Neuronal stem cell (in vitro differentiated cells): Measurements from ENCODE around the gene GPR35.

Experiments
- DNase-seq: peaks from one replicate; pipeline ENCODE4 v3.0.0-alpha.2; 2013; ENCODE audit warnings: low spot score
- H2AFZ ChIP-seq: one replicate; pipeline ENCODE4 v1.6.1; 2013; ENCODE audit warnings: mild to moderate bottlenecking, low read length, inconsistent platforms
- H2AK5ac ChIP-seq: 2 replicates; pipeline ENCODE4 v1.6.1; 2013; ENCODE audit warnings: low read depth, mild to moderate bottlenecking, inconsistent platforms, low read length, moderate library complexity, mixed read lengths
- H2BK120ac ChIP-seq: 2 replicates; pipeline ENCODE4 v1.6.1; 2013; ENCODE audit warnings: low read depth, mild to moderate bottlenecking, inconsistent platforms, low read length, moderate library complexity, mixed read lengths
- H2BK12ac ChIP-seq: one replicate; pipeline ENCODE4 v1.6.1; 2013; ENCODE audit warnings: low read length, inconsistent platforms
- H2BK15ac ChIP-seq: 2 replicates; pipeline ENCODE4 v1.6.1; 2013; ENCODE audit warnings: mild to moderate bottlenecking, low read length, inconsistent platforms, mixed read lengths
- H2BK5ac ChIP-seq: one replicate; pipeline ENCODE4 v1.6.1; 2013; ENCODE audit warnings: inconsistent platforms, mild to moderate bottlenecking, low read length, moderate library complexity
- H3K14ac ChIP-seq: one replicate; pipeline ENCODE4 v1.6.1; 2013; ENCODE audit warnings: low read length, inconsistent platforms
- H3K18ac ChIP-seq: 2 replicates; pipeline ENCODE4 v1.6.1; 2013; ENCODE audit warnings: low read length, inconsistent platforms
- H3K23ac ChIP-seq: 2 replicates; pipeline ENCODE4 v1.6.1; 2013; ENCODE audit warnings: low read depth, mild to moderate bottlenecking, mixed read lengths, low read length, inconsistent platforms; ENCODE audit not compliant: poor library complexity
- H3K27ac ChIP-seq: replicated peaks from 3 replicates; pipeline ENCODE4 v1.5.1; 2013; ENCODE audit warnings: low read length, inconsistent platforms
- H3K27me3 ChIP-seq, 3 experiments: 2 replicates each; pipeline ENCODE4 v1.6.1; 2013; ENCODE audit warnings: low read length in 3 of 3, mild to moderate bottlenecking in 2 of 3, inconsistent platforms in 1 of 3, low read depth in 1 of 3, mixed read lengths in 1 of 3, moderate library complexity in 1 of 3; ENCODE audit not compliant: control insufficient read depth in 3 of 3, insufficient read depth in 3 of 3
- H3K36me3 ChIP-seq, 2 donors: replicated peaks in 1 of 2; 2 replicates each; pipeline ENCODE4 v1.6.1; 2013; ENCODE audit warnings: low read length in 2 of 2; ENCODE audit not compliant: control insufficient read depth in 2 of 2, insufficient read depth in 2 of 2
- H3K4ac ChIP-seq: 2 replicates; pipeline ENCODE4 v1.6.1; 2013; ENCODE audit warnings: inconsistent platforms, mild to moderate bottlenecking, low read length, moderate library complexity
- H3K4me1 ChIP-seq, 2 donors: 1 replicate in 1 of 2; 2 replicates in 1 of 2; pipeline ENCODE4 v1.6.1; 2013; ENCODE audit warnings: low read length in 2 of 2, low read depth in 1 of 2; ENCODE audit not compliant: control insufficient read depth in 2 of 2, insufficient read depth in 1 of 2
- H3K4me2 ChIP-seq: one replicate; pipeline ENCODE4 v1.6.1; 2013; ENCODE audit warnings: mild to moderate bottlenecking, low read length, inconsistent platforms; ENCODE audit not compliant: insufficient read depth, poor library complexity, severe bottlenecking
- H3K4me3 ChIP-seq, 2 donors: 2 replicates each; pipeline ENCODE4 v1.5.1; 2013; ENCODE audit warnings: low read length in 2 of 2, mild to moderate bottlenecking in 2 of 2, inconsistent platforms in 1 of 2, moderate library complexity in 1 of 2
- H3K79me1 ChIP-seq: one replicate; pipeline ENCODE4 v1.6.1; 2013; ENCODE audit warnings: low read depth, mild to moderate bottlenecking, inconsistent platforms, low read length, moderate library complexity
- H3K9ac ChIP-seq: one replicate; pipeline ENCODE4 v1.6.1; 2013; ENCODE audit warnings: mild to moderate bottlenecking, low read depth, low read length, inconsistent platforms; ENCODE audit not compliant: poor library complexity
- H3K9me3 ChIP-seq, 2 donors: replicated peaks in 1 of 2; 2 replicates each; pipeline versions ENCODE3 to v1.6.1; 2013; ENCODE audit warnings: low read length in 2 of 2, mild to moderate bottlenecking in 2 of 2, inconsistent platforms in 1 of 2, low read depth in 1 of 2, mixed read lengths in 1 of 2, moderate library complexity in 1 of 2; ENCODE audit not compliant: control insufficient read depth in 2 of 2, insufficient read depth in 1 of 2
- H4K8ac ChIP-seq: one replicate; pipeline ENCODE4 v1.6.1; 2013; ENCODE audit warnings: low read depth, mild to moderate bottlenecking, inconsistent platforms, low read length, moderate library complexity
- H4K91ac ChIP-seq: one replicate; pipeline ENCODE4 v1.6.1; 2013; ENCODE audit warnings: low read length, low read depth, mild to moderate bottlenecking, inconsistent platforms; ENCODE audit not compliant: poor library complexity
- WGBS, 2 donors: extraction: QIAGEN DNeasy Blood & Tissue Kit; methylation state at CpG; one replicate each; pipeline ENCODE4 v1.1.7; 2013; ENCODE audit warnings: missing lambda C conversion rate in 2 of 2, mixed read lengths in 1 of 2; ENCODE audit not compliant: insufficient read length in 2 of 2, insufficient replicate concordance in 1 of 2; ENCODE audit errors: extremely low coverage in 2 of 2; 5-methylcytosine and 5-hydroxymethylcytosine counted together

GPR35 gene

GRCh38 chr2:240628808-240629618 lies 3.7 kb downstream of the GPR35 start:
- H3K4me2 ChIP-seq = no peak overlapping the region
- H4K91ac ChIP-seq = no peak overlapping the region
- H3K27ac ChIP-seq = no peak overlapping the region
- H3K79me1 ChIP-seq = peaks cover 3% of the 10 kb centered on the region
- no CpG with 5 or more reads among the region's 20 CpGs for WGBS, 2 donors
- H3K18ac ChIP-seq = peak overlapping the region; percentile 48
- H3K4ac ChIP-seq = no peak overlapping the region
- H4K8ac ChIP-seq = peak overlapping the region; percentile 72
- H3K9me3 ChIP-seq = peaks cover 0 to 12% of the 10 kb centered on the region in 2 donors
- H3K9ac ChIP-seq = no peak overlapping the region
- H2AK5ac ChIP-seq = peak overlapping the region; percentile 68
- no peak overlapping the region for H2AFZ ChIP-seq
- no peak overlapping the region for H3K4me3 ChIP-seq
- H2BK12ac ChIP-seq = no peak overlapping the region
- H3K23ac ChIP-seq = peak overlapping the region; percentile 89
- DNase-seq = no peak
- H3K4me1 ChIP-seq = peaks cover 10 to 13% of the 10 kb centered on the region in 2 donors
- H2BK5ac ChIP-seq = peak overlapping the region; percentile 11
- no peaks in the 10 kb centered on the region for H3K36me3 ChIP-seq
- H3K14ac ChIP-seq = peak overlapping the region; percentile 89
- H2BK120ac ChIP-seq = no peak overlapping the region
- H2BK15ac ChIP-seq = no peak overlapping the region
- H3K27me3 ChIP-seq = no peaks in the 10 kb centered on the region

GRCh38 chr2:240629619-240629967 lies 4.3 kb downstream of the GPR35 start:
- no peak overlapping the region for H4K8ac ChIP-seq
- DNase-seq = no peak
- WGBS, 2 donors = no CpG with 5 or more reads among the region's 5 CpGs

GRCh38 chr2:240629968-240630770 lies 4.9 kb downstream of the GPR35 start:
- Histone ChIP-seq H3K79me1 (peaks cover 3% of the 10 kb centered on the region), H3K9ac (peak overlapping the region; percentile 12), H3K27ac (no peak overlapping the region), H3K14ac (peak overlapping the region; percentile 89), H2BK12ac (peak overlapping the region; percentile 73), H4K91ac (no peak overlapping the region), H3K4me1 (peaks cover 5 to 9% of the 10 kb centered on the region in 2 donors), H2BK5ac (no peak overlapping the region), H3K18ac (peak overlapping the region; percentile 57), H3K4ac (no peak overlapping the region), H2BK15ac (no peak overlapping the region), H2AK5ac (peak overlapping the region; percentile 46), H3K23ac (peak overlapping the region; percentile 89), H3K27me3 (no peaks in the 10 kb centered on the region), H2AFZ (no peak overlapping the region), H3K36me3 (no peaks in the 10 kb centered on the region), H2BK120ac (no peak overlapping the region), H3K9me3 (peaks cover 0 to 13% of the 10 kb centered on the region in 2 donors), H4K8ac (peak overlapping the region; percentile 65), H3K4me2 (no peak overlapping the region), H3K4me3 (no peak overlapping the region)
- no CpG with 5 or more reads among the region's 50 CpGs for WGBS, 2 donors
- DNase-seq = no peak

More at GRCh38 chr2:240629619-240629967, 4.3 kb downstream of the GPR35 start:
- H3K36me3 ChIP-seq = no peaks in the 10 kb centered on the region
- no peak overlapping the region for H3K18ac ChIP-seq
- no peak overlapping the region for H3K4me2 ChIP-seq
- no peak overlapping the region for H2BK120ac ChIP-seq
- H3K9ac ChIP-seq = no peak overlapping the region
- H3K27me3 ChIP-seq = no peaks in the 10 kb centered on the region
- peaks cover 10 to 13% of the 10 kb centered on the region in 2 donors for H3K4me1 ChIP-seq
- H2AK5ac ChIP-seq = peak overlapping the region; percentile 40
- no peak overlapping the region for H2BK15ac ChIP-seq
- no peak overlapping the region for H4K91ac ChIP-seq
- no peak overlapping the region for H2AFZ ChIP-seq
- peaks cover 3% of the 10 kb centered on the region for H3K79me1 ChIP-seq
- peaks cover 0 to 12% of the 10 kb centered on the region in 2 donors for H3K9me3 ChIP-seq
- no peak overlapping the region for H2BK5ac ChIP-seq
- peak overlapping the region; percentile 89 for H3K23ac ChIP-seq
- H3K4me3 ChIP-seq = no peak overlapping the region
- H3K27ac ChIP-seq = no peak overlapping the region
- H3K4ac ChIP-seq = no peak overlapping the region
- H3K14ac ChIP-seq = peak overlapping the region; percentile 63
- H2BK12ac ChIP-seq = no peak overlapping the region
